HEK293T (cell line): ENCODE data around the gene SLC6A7.

ENCODE experiments used
- L3MBTL2 ChIP-seq: fragments of 450-650 bp; conservative IDR thresholded peaks from 2 replicates; pipeline ENCODE4 v1.6.1; 2016; ENCODE audit warnings: mild to moderate bottlenecking
- ZNF384 ChIP-seq: fragments of 450-650 bp; IDR thresholded peaks from 2 replicates; pipeline ENCODE4 v1.6.1; 2016

- TF ChIP-seq ZNF384, result no peak
- TF ChIP-seq L3MBTL2, result no peak
Measured at GRCh38 chr5:150238646-150239045, 48.8 kb downstream of the SLC6A7 start.
